HEK293 (cell line): ENCODE data around the gene PRCD.
A peak's percentile ranks its signal among the peaks of the same experiment; 100 is the strongest.

Experiments
- HIC1 ChIP-seq: fragments of 450-650 bp; formaldehyde crosslinking; IDR thresholded peaks from 2 replicates; pipeline ENCODE4 v1.5.1; 2016; ENCODE audit warnings: missing biosample characterization, missing genetic modification characterization
- KLF9 ChIP-seq: fragments of 450-650 bp; formaldehyde crosslinking; IDR thresholded peaks from 2 replicates; pipeline ENCODE4 v1.5.1; 2016; ENCODE audit warnings: missing biosample characterization, missing genetic modification characterization, low read depth
- MZF1 ChIP-seq: fragments of 450-650 bp; formaldehyde crosslinking; IDR thresholded peaks from 2 replicates; pipeline ENCODE4 v1.5.1; 2017; ENCODE audit warnings: missing biosample characterization, missing genetic modification characterization, borderline replicate concordance
- OVOL3 ChIP-seq: fragments of 450-650 bp; formaldehyde crosslinking; IDR thresholded peaks from 2 replicates; pipeline ENCODE4 v1.5.1; 2016; ENCODE audit warnings: missing biosample characterization, missing genetic modification characterization
- PBX3 ChIP-seq: sonication (generic); formaldehyde crosslinking; IDR thresholded peaks from 2 replicates; pipeline ENCODE4 v1.8.1; 2022; ENCODE audit warnings: mild to moderate bottlenecking, moderate library complexity, missing genetic modification reagents
- PRDM1 ChIP-seq: fragments of 450-650 bp; formaldehyde crosslinking; IDR thresholded peaks from 2 replicates; pipeline ENCODE4; 2016; ENCODE audit warnings: missing biosample characterization, missing genetic modification characterization
- PRDM4 ChIP-seq: fragments of 450-650 bp; formaldehyde crosslinking; IDR thresholded peaks from 2 replicates; pipeline ENCODE4 v1.5.1; 2017; ENCODE audit warnings: missing biosample characterization, missing genetic modification characterization
- SP3 ChIP-seq: fragments of 450-650 bp; formaldehyde crosslinking; IDR thresholded peaks from 2 replicates; pipeline ENCODE4 v1.5.1; 2016; ENCODE audit warnings: missing biosample characterization, missing genetic modification characterization
- SP7 ChIP-seq: fragments of 450-650 bp; formaldehyde crosslinking; IDR thresholded peaks from 2 replicates; pipeline ENCODE4 v1.5.1; 2016; ENCODE audit warnings: missing biosample characterization, missing genetic modification characterization
- ZBTB1 ChIP-seq: fragments of 450-650 bp; formaldehyde crosslinking; IDR thresholded peaks from 2 replicates; pipeline ENCODE4 v1.5.1; 2016; ENCODE audit warnings: missing biosample characterization, missing genetic modification characterization
- ZBTB17 ChIP-seq: fragments of 450-650 bp; formaldehyde crosslinking; IDR thresholded peaks from 2 replicates; pipeline ENCODE4 v1.5.1; 2016; ENCODE audit warnings: missing biosample characterization, missing genetic modification characterization
- ZFP69B ChIP-seq: fragments of 450-650 bp; formaldehyde crosslinking; IDR thresholded peaks from 2 replicates; pipeline ENCODE4 v1.5.1; 2016; ENCODE audit warnings: missing biosample characterization, missing genetic modification characterization
- ZNF140 ChIP-seq: fragments of 450-650 bp; formaldehyde crosslinking; IDR thresholded peaks from 2 replicates; pipeline ENCODE4 v1.5.1; 2016; ENCODE audit warnings: missing biosample characterization, missing genetic modification characterization
- ZNF169 ChIP-seq: fragments of 450-650 bp; formaldehyde crosslinking; IDR thresholded peaks from 2 replicates; pipeline ENCODE4 v1.5.1; 2016; ENCODE audit warnings: missing biosample characterization, missing genetic modification characterization
- ZNF184 ChIP-seq: fragments of 450-650 bp; IDR thresholded peaks from 2 replicates; pipeline ENCODE4 v1.5.1; 2018; ENCODE audit warnings: missing biosample characterization, mild to moderate bottlenecking, missing genetic modification characterization
- ZNF26 ChIP-seq: fragments of 450-650 bp; formaldehyde crosslinking; IDR thresholded peaks from 2 replicates; pipeline ENCODE4 v1.5.1; 2016; ENCODE audit warnings: missing biosample characterization, missing genetic modification characterization
- ZNF292 ChIP-seq: fragments of 450-650 bp; formaldehyde crosslinking; IDR thresholded peaks from 2 replicates; pipeline ENCODE4 v1.5.1; 2016; ENCODE audit warnings: low read depth, missing biosample characterization, missing genetic modification characterization, borderline replicate concordance
- ZNF366 ChIP-seq: fragments of 450-650 bp; formaldehyde crosslinking; conservative IDR thresholded peaks from 2 replicates; pipeline ENCODE4 v1.5.1; 2016; ENCODE audit warnings: missing biosample characterization, missing genetic modification characterization
- ZNF433 ChIP-seq: fragments of 450-650 bp; formaldehyde crosslinking; IDR thresholded peaks from 2 replicates; pipeline ENCODE4 v1.5.1; 2016; ENCODE audit warnings: missing biosample characterization, missing genetic modification characterization, low read depth
- ZNF513 ChIP-seq: fragments of 450-650 bp; IDR thresholded peaks from 2 replicates; pipeline ENCODE4 v1.5.1; 2018; ENCODE audit warnings: missing biosample characterization, missing genetic modification characterization
- ZNF561 ChIP-seq: fragments of 450-650 bp; IDR thresholded peaks from 2 replicates; pipeline ENCODE4 v1.5.1; 2018; ENCODE audit warnings: missing biosample characterization, missing genetic modification characterization, borderline replicate concordance
- ZNF580 ChIP-seq: fragments of 450-650 bp; formaldehyde crosslinking; IDR thresholded peaks from 2 replicates; pipeline ENCODE4 v1.5.1; 2016; ENCODE audit warnings: missing biosample characterization, missing genetic modification characterization
- ZNF585B ChIP-seq: fragments of 450-650 bp; formaldehyde crosslinking; IDR thresholded peaks from 2 replicates; pipeline ENCODE4 v1.5.1; 2016; ENCODE audit warnings: missing biosample characterization, missing genetic modification characterization
- ZNF600 ChIP-seq: fragments of 450-650 bp; formaldehyde crosslinking; IDR thresholded peaks from 2 replicates; pipeline ENCODE4 v1.5.1; 2016; ENCODE audit warnings: missing biosample characterization, missing genetic modification characterization
- ZNF610 ChIP-seq: fragments of 450-650 bp; formaldehyde crosslinking; IDR thresholded peaks from 2 replicates; pipeline ENCODE4 v1.5.1; 2016; ENCODE audit warnings: missing biosample characterization, missing genetic modification characterization, borderline replicate concordance
- ZNF624 ChIP-seq: fragments of 450-650 bp; formaldehyde crosslinking; IDR thresholded peaks from 2 replicates; pipeline ENCODE4 v1.5.1; 2017; ENCODE audit warnings: missing biosample characterization, missing genetic modification characterization
- ZNF677 ChIP-seq: fragments of 450-650 bp; IDR thresholded peaks from 2 replicates; pipeline ENCODE4 v1.5.0; 2018; ENCODE audit warnings: missing biosample characterization, mild to moderate bottlenecking, missing genetic modification characterization, moderate library complexity
- ZNF707 ChIP-seq: fragments of 450-650 bp; formaldehyde crosslinking; IDR thresholded peaks from 2 replicates; pipeline ENCODE4 v1.5.1; 2016; ENCODE audit warnings: missing biosample characterization, missing genetic modification characterization
- ZNF747 ChIP-seq: fragments of 450-650 bp; formaldehyde crosslinking; IDR thresholded peaks from 2 replicates; pipeline ENCODE4 v1.5.1; 2016; ENCODE audit warnings: missing biosample characterization, missing genetic modification characterization
- ZXDB ChIP-seq: fragments of 450-650 bp; formaldehyde crosslinking; IDR thresholded peaks from 2 replicates; pipeline ENCODE4 v1.5.1; 2016; ENCODE audit warnings: missing biosample characterization, missing genetic modification characterization

Gene PRCD

GRCh38 chr17:76585649-76586593 lies 46.1 kb downstream of the PRCD start, which contains the start of gene ST6GALNAC2 (continued):
- 0 out of 2 replicates have a peak, but pooled peaks have one; percentile 24 for TF ChIP-seq SP7 (tag by site-specific recombination)
- TF ChIP-seq ZNF366 (tag by site-specific recombination), result no peak
- TF ChIP-seq MZF1, result no peak
- no peak; the same call in 1 of the 2 replicates for TF ChIP-seq ZBTB17 (tag by site-specific recombination)
- TF ChIP-seq ZXDB (tag by site-specific recombination), result no peak
- peak; percentile 78 for TF ChIP-seq ZNF600
- no peak for TF ChIP-seq ZNF707 (tag by site-specific recombination)
- TF ChIP-seq ZFP69B (tag by site-specific recombination), result 0 out of 2 replicates have a peak, but pooled peaks have one; percentile 30
- TF ChIP-seq PRDM4, result 0 out of 2 replicates have a peak, but pooled peaks have one; percentile 12
- no peak for TF ChIP-seq ZBTB1 (tag by site-specific recombination)
- peak; percentile 49; the same call in 1 of the 2 replicates for TF ChIP-seq PBX3
- no peak for TF ChIP-seq ZNF26 (tag by site-specific recombination)
- TF ChIP-seq ZNF677, result no peak
- no peak for TF ChIP-seq ZNF184 (tag by site-specific recombination)
- TF ChIP-seq PRDM1 (tag by site-specific recombination), result no peak
- no peak for TF ChIP-seq ZNF580 (tag by site-specific recombination)
- no peak for TF ChIP-seq ZNF169 (tag by site-specific recombination)
- no peak for TF ChIP-seq ZNF624 (tag by site-specific recombination)
- no peak for TF ChIP-seq ZNF585B (tag by site-specific recombination)
- peak; percentile 57; the same call in 1 of the 2 replicates for TF ChIP-seq SP3
- TF ChIP-seq HIC1 (tag by site-specific recombination), result peak; percentile 90
- 0 out of 2 replicates have a peak, but pooled peaks have one; percentile 36 for TF ChIP-seq KLF9 (tag by site-specific recombination)
- no peak for TF ChIP-seq ZNF433 (tag by site-specific recombination)
- TF ChIP-seq ZNF561 (tag by site-specific recombination), result peak; percentile 71; the same call in 1 of the 2 replicates
- TF ChIP-seq ZNF610 (tag by site-specific recombination), result no peak
- TF ChIP-seq ZNF513 (tag by site-specific recombination), result no peak
- TF ChIP-seq ZNF747, result no peak
- no peak for TF ChIP-seq ZNF140 (tag by site-specific recombination)
- TF ChIP-seq OVOL3 (tag by site-specific recombination), result no peak
- no peak for TF ChIP-seq ZNF292 (tag by site-specific recombination)
